Measurements from ENCODE around the gene OR6P1.

OR6P1 gene

GRCh38 chr1:158563853-158564252, 6.5 kb downstream of the OR6P1 start:
- Histone ChIP-seq H3K9me3 (ENCODE audit: control insufficient read depth, insufficient read depth, low read length) (no peaks in the 10 kb centered on the region), H3K9ac (ENCODE audit: low read depth, low read length) (no peak overlapping the region)

GRCh38 chr1:158559696-158560095, 10.7 kb downstream of the OR6P1 start:
- H3K9ac ChIP-seq (ENCODE audit: low read depth, low read length) = no peak overlapping the region
- no peaks in the 10 kb centered on the region for H3K9me3 ChIP-seq (ENCODE audit: control insufficient read depth, insufficient read depth, low read length)
- H3K4me3 ChIP-seq (ENCODE audit: low read depth, low read length) = no peak overlapping the region
- H3K4me1 ChIP-seq (ENCODE audit: control insufficient read depth, insufficient read depth, low read length) = no peaks in the 10 kb centered on the region
- no peaks in the 10 kb centered on the region for H3K36me3 ChIP-seq (ENCODE audit: control insufficient read depth, insufficient read depth, low read length)
- H3K27me3 ChIP-seq (ENCODE audit: control insufficient read depth, insufficient read depth, low read length) = no peaks in the 10 kb centered on the region

More at GRCh38 chr1:158563853-158564252, 6.5 kb downstream of the OR6P1 start:
- Histone ChIP-seq H3K4me3 (ENCODE audit: low read depth, low read length) (no peak overlapping the region), H3K4me1 (ENCODE audit: control insufficient read depth, insufficient read depth, low read length) (no peaks in the 10 kb centered on the region), H3K36me3 (ENCODE audit: control insufficient read depth, insufficient read depth, low read length) (no peaks in the 10 kb centered on the region), H3K27me3 (ENCODE audit: control insufficient read depth, insufficient read depth, low read length) (no peaks in the 10 kb centered on the region)

- Histone ChIP-seq H3K27me3 (ENCODE audit: control insufficient read depth, insufficient read depth, low read length) (no peaks in the 10 kb centered on the region), H3K36me3 (ENCODE audit: control insufficient read depth, insufficient read depth, low read length) (no peaks in the 10 kb centered on the region), H3K4me3 (ENCODE audit: low read depth, low read length) (no peak within 1 kb of the TSS)
Observed at GRCh38 chr1:158554352-158554751, 16.0 kb downstream of the OR6P1 start, which contains the start of gene OR6Y1. Gene OR6Y1 (minus strand): TSS chr1:158554405. CDS start chr1:158548105, 6,300 bp downstream.

GRCh38 chr1:158552296-158552695, 18.1 kb downstream of the OR6P1 start:
- Histone ChIP-seq H3K36me3 (ENCODE audit: control insufficient read depth, insufficient read depth, low read length) (no peaks in the 10 kb centered on the region), H3K9me3 (ENCODE audit: control insufficient read depth, insufficient read depth, low read length) (no peaks in the 10 kb centered on the region), H3K4me1 (ENCODE audit: control insufficient read depth, insufficient read depth, low read length) (no peaks in the 10 kb centered on the region), H3K4me3 (ENCODE audit: low read depth, low read length) (no peak overlapping the region), H3K27me3 (ENCODE audit: control insufficient read depth, insufficient read depth, low read length) (no peaks in the 10 kb centered on the region), H3K9ac (ENCODE audit: low read depth, low read length) (no peak overlapping the region)

More at GRCh38 chr1:158554352-158554751, 16.0 kb downstream of the OR6P1 start, which contains the start of gene OR6Y1:
- H3K9ac ChIP-seq (ENCODE audit: low read depth, low read length) = no peak within 1 kb of the TSS
- no peaks in the 10 kb centered on the region for H3K9me3 ChIP-seq (ENCODE audit: control insufficient read depth, insufficient read depth, low read length)
- no peaks in the 10 kb centered on the region for H3K4me1 ChIP-seq (ENCODE audit: control insufficient read depth, insufficient read depth, low read length)

- Histone ChIP-seq H3K9ac (ENCODE audit: low read depth, low read length) (no peak overlapping the region), H3K4me3 (ENCODE audit: low read depth, low read length) (no peak overlapping the region), H3K27me3 (ENCODE audit: control insufficient read depth, insufficient read depth, low read length) (no peaks in the 10 kb centered on the region), H3K9me3 (ENCODE audit: control insufficient read depth, insufficient read depth, low read length) (no peaks in the 10 kb centered on the region), H3K4me1 (ENCODE audit: control insufficient read depth, insufficient read depth, low read length) (no peaks in the 10 kb centered on the region), H3K36me3 (ENCODE audit: control insufficient read depth, insufficient read depth, low read length) (no peaks in the 10 kb centered on the region)
Observed at GRCh38 chr1:158547533-158547932, 22.8 kb downstream of the OR6P1 start.

GRCh38 chr1:158537609-158538008, 32.8 kb downstream of the OR6P1 start:
- Histone ChIP-seq H3K36me3 (ENCODE audit: control insufficient read depth, insufficient read depth, low read length) (no peaks in the 10 kb centered on the region), H3K4me1 (ENCODE audit: control insufficient read depth, insufficient read depth, low read length) (no peaks in the 10 kb centered on the region), H3K27me3 (ENCODE audit: control insufficient read depth, insufficient read depth, low read length) (no peaks in the 10 kb centered on the region), H3K4me3 (ENCODE audit: low read depth, low read length) (no peak overlapping the region), H3K9me3 (ENCODE audit: control insufficient read depth, insufficient read depth, low read length) (no peaks in the 10 kb centered on the region), H3K9ac (ENCODE audit: low read depth, low read length) (no peak overlapping the region)

GRCh38 chr1:158534496-158534895, 35.9 kb downstream of the OR6P1 start:
- H3K4me3 ChIP-seq (ENCODE audit: low read depth, low read length) = no peak overlapping the region
- H3K27me3 ChIP-seq (ENCODE audit: control insufficient read depth, insufficient read depth, low read length) = no peaks in the 10 kb centered on the region
- H3K9ac ChIP-seq (ENCODE audit: low read depth, low read length) = no peak overlapping the region
- no peaks in the 10 kb centered on the region for H3K36me3 ChIP-seq (ENCODE audit: control insufficient read depth, insufficient read depth, low read length)
- H3K9me3 ChIP-seq (ENCODE audit: control insufficient read depth, insufficient read depth, low read length) = no peaks in the 10 kb centered on the region
- no peaks in the 10 kb centered on the region for H3K4me1 ChIP-seq (ENCODE audit: control insufficient read depth, insufficient read depth, low read length)

- Histone ChIP-seq H3K36me3 (ENCODE audit: control insufficient read depth, insufficient read depth, low read length) (no peaks in the 10 kb centered on the region), H3K27me3 (ENCODE audit: control insufficient read depth, insufficient read depth, low read length) (no peaks in the 10 kb centered on the region), H3K4me3 (ENCODE audit: low read depth, low read length) (no peak overlapping the region), H3K9me3 (ENCODE audit: control insufficient read depth, insufficient read depth, low read length) (no peaks in the 10 kb centered on the region), H3K9ac (ENCODE audit: low read depth, low read length) (no peak overlapping the region), H3K4me1 (ENCODE audit: control insufficient read depth, insufficient read depth, low read length) (peaks cover 3% of the 10 kb centered on the region)
Observed at GRCh38 chr1:158527190-158527815, 43.1 kb downstream of the OR6P1 start.

- Histone ChIP-seq H3K4me3 (ENCODE audit: low read depth, low read length) (no peak overlapping the region), H3K9me3 (ENCODE audit: control insufficient read depth, insufficient read depth, low read length) (no peaks in the 10 kb centered on the region), H3K36me3 (ENCODE audit: control insufficient read depth, insufficient read depth, low read length) (no peaks in the 10 kb centered on the region), H3K4me1 (ENCODE audit: control insufficient read depth, insufficient read depth, low read length) (no peaks in the 10 kb centered on the region), H3K27me3 (ENCODE audit: control insufficient read depth, insufficient read depth, low read length) (no peaks in the 10 kb centered on the region), H3K9ac (ENCODE audit: low read depth, low read length) (no peak overlapping the region)
Observed at GRCh38 chr1:158521666-158522058, 48.7 kb downstream of the OR6P1 start.

- Histone ChIP-seq H3K9me3 (ENCODE audit: control insufficient read depth, insufficient read depth, low read length) (no peaks in the 10 kb centered on the region), H3K4me1 (ENCODE audit: control insufficient read depth, insufficient read depth, low read length) (no peaks in the 10 kb centered on the region), H3K27me3 (ENCODE audit: control insufficient read depth, insufficient read depth, low read length) (no peaks in the 10 kb centered on the region), H3K36me3 (ENCODE audit: control insufficient read depth, insufficient read depth, low read length) (no peaks in the 10 kb centered on the region), H3K9ac (ENCODE audit: low read depth, low read length) (no peak overlapping the region), H3K4me3 (ENCODE audit: low read depth, low read length) (no peak overlapping the region)
Observed at GRCh38 chr1:158520955-158521665, 49.3 kb downstream of the OR6P1 start.

- no peak overlapping the region for H3K9ac ChIP-seq (ENCODE audit: low read depth, low read length)
- no peaks in the 10 kb centered on the region for H3K36me3 ChIP-seq (ENCODE audit: control insufficient read depth, insufficient read depth, low read length)
- no peaks in the 10 kb centered on the region for H3K9me3 ChIP-seq (ENCODE audit: control insufficient read depth, insufficient read depth, low read length)
- no peak overlapping the region for H3K4me3 ChIP-seq (ENCODE audit: low read depth, low read length)
- H3K27me3 ChIP-seq (ENCODE audit: control insufficient read depth, insufficient read depth, low read length) = no peaks in the 10 kb centered on the region
- H3K4me1 ChIP-seq (ENCODE audit: control insufficient read depth, insufficient read depth, low read length) = no peaks in the 10 kb centered on the region
Observed at GRCh38 chr1:158520021-158520420, 50.4 kb downstream of the OR6P1 start.

GRCh38 chr1:158516966-158517365, 53.4 kb downstream of the OR6P1 start:
- Histone ChIP-seq H3K4me3 (ENCODE audit: low read depth, low read length) (no peak overlapping the region), H3K4me1 (ENCODE audit: control insufficient read depth, insufficient read depth, low read length) (no peaks in the 10 kb centered on the region), H3K36me3 (ENCODE audit: control insufficient read depth, insufficient read depth, low read length) (no peaks in the 10 kb centered on the region)

More at GRCh38 chr1:158516966-158517365, 53.4 kb downstream of the OR6P1 start:
- Histone ChIP-seq H3K9ac (ENCODE audit: low read depth, low read length) (no peak overlapping the region), H3K9me3 (ENCODE audit: control insufficient read depth, insufficient read depth, low read length) (no peaks in the 10 kb centered on the region), H3K27me3 (ENCODE audit: control insufficient read depth, insufficient read depth, low read length) (no peaks in the 10 kb centered on the region)
